Activated naive CD4-positive, alpha-beta T cell treated with anti-CD3 and anti-CD28 coated beads, Interleukin-2, amount 10 ng/mL, durations not matched to agents 7 days and 5 days (primary cell): ENCODE measurements around the gene METTL14.

Experiments used
- CTCF ChIA-PET: fragments of 350-600 bp; sonication (Branson Sonifier 250); formaldehyde crosslinking; loops from one replicate; lab custom pipeline; 2021; ENCODE audit warnings: antibody characterized with exemption; lab: Charles Lee
- DNase-seq: peaks from one replicate; pipeline ENCODE4 v3.0.0-alpha.2; 2020
- H3K27ac Mint-ChIP-seq: one replicate; pipeline ENCODE4 v1.8.0; 2021; ENCODE audit warnings: mild to moderate bottlenecking, moderate library complexity, mixed read lengths
- H3K27me3 Mint-ChIP-seq: one replicate; pipeline ENCODE4 v1.8.0; 2021; ENCODE audit warnings: mild to moderate bottlenecking, mixed read lengths
- H3K36me3 Mint-ChIP-seq: one replicate; pipeline ENCODE4 v1.8.0; 2021; ENCODE audit warnings: mixed read lengths
- H3K4me1 Mint-ChIP-seq: one replicate; pipeline ENCODE4 v1.8.0; 2021; ENCODE audit warnings: mixed read lengths
- H3K4me3 Mint-ChIP-seq: one replicate; pipeline ENCODE4 v1.8.0; 2021; ENCODE audit warnings: mild to moderate bottlenecking, moderate library complexity, mixed read lengths
- H3K9me3 Mint-ChIP-seq: one replicate; pipeline ENCODE4 v1.8.0; 2021; ENCODE audit warnings: mixed read lengths

Gene METTL14

GRCh38 chr4:118743867-118744266, 58.7 kb downstream of the METTL14 start:
- no peaks in the 10 kb centered on the region for H3K27me3 Mint-ChIP-seq
- no peaks in the 10 kb centered on the region for H3K9me3 Mint-ChIP-seq
- no peak overlapping the region for H3K4me3 Mint-ChIP-seq
- peaks cover 23% of the 10 kb centered on the region for H3K36me3 Mint-ChIP-seq
- H3K4me1 Mint-ChIP-seq, result no peaks in the 10 kb centered on the region
- CTCF ChIA-PET, result interaction anchor here (0.7 kb wide), 1 partner anchor 10 kb away, joined by 3 read pairs; no protein-coding TSS in a partner anchor
- no peak overlapping the region for H3K27ac Mint-ChIP-seq
- DNase-seq, result no peak

- Mint-ChIP-seq H3K27me3 (no peaks in the 10 kb centered on the region), H3K4me3 (no peak overlapping the region), H3K9me3 (no peaks in the 10 kb centered on the region), H3K36me3 (peaks cover 20% of the 10 kb centered on the region), H3K27ac (no peak overlapping the region), H3K4me1 (no peaks in the 10 kb centered on the region)
- CTCF ChIA-PET, result interaction anchor here (1.0 to 1.4 kb wide), 3 partner anchors 10 to 120 kb away, joined by 3 to 6 read pairs (median 3); no protein-coding TSS in a partner anchor
- DNase-seq, result no peak
Measured at GRCh38 chr4:118745357-118745756, 60.2 kb downstream of the METTL14 start.

- Mint-ChIP-seq H3K36me3 (peaks cover 19% of the 10 kb centered on the region), H3K27ac (no peak overlapping the region), H3K27me3 (no peaks in the 10 kb centered on the region), H3K4me1 (no peaks in the 10 kb centered on the region), H3K9me3 (no peaks in the 10 kb centered on the region), H3K4me3 (no peak overlapping the region)
- no peak for DNase-seq
- CTCF ChIA-PET, result interaction anchor here (0.6 to 1.4 kb wide), 6 partner anchors 11 to 168 kb away, joined by 3 to 6 read pairs (median 3); no protein-coding TSS in a partner anchor
Measured at GRCh38 chr4:118746251-118746919, 61.2 kb downstream of the METTL14 start.

GRCh38 chr4:118749347-118749988, 64.3 kb downstream of the METTL14 start:
- no peaks in the 10 kb centered on the region for H3K9me3 Mint-ChIP-seq
- no peaks in the 10 kb centered on the region for H3K4me1 Mint-ChIP-seq
- H3K4me3 Mint-ChIP-seq, result no peak overlapping the region
- H3K27me3 Mint-ChIP-seq, result no peaks in the 10 kb centered on the region
- no peak overlapping the region for H3K27ac Mint-ChIP-seq
- CTCF ChIA-PET, result interaction anchor here (1.5 kb wide), 1 partner anchor 116 kb away, joined by 3 read pairs; no protein-coding TSS in a partner anchor
- peaks cover 19% of the 10 kb centered on the region for H3K36me3 Mint-ChIP-seq
- DNase-seq, result no peak

GRCh38 chr4:118751629-118752323, 66.6 kb downstream of the METTL14 start:
- Mint-ChIP-seq H3K27me3 (no peaks in the 10 kb centered on the region), H3K36me3 (peaks cover 24% of the 10 kb centered on the region), H3K4me3 (no peak overlapping the region), H3K27ac (no peak overlapping the region), H3K4me1 (no peaks in the 10 kb centered on the region), H3K9me3 (no peaks in the 10 kb centered on the region)
- CTCF ChIA-PET, result no interaction called here
- no peak for DNase-seq

GRCh38 chr4:118752551-118752950, 67.4 kb downstream of the METTL14 start:
- peaks cover 24% of the 10 kb centered on the region for H3K36me3 Mint-ChIP-seq
- H3K27ac Mint-ChIP-seq, result no peak overlapping the region
- no peaks in the 10 kb centered on the region for H3K27me3 Mint-ChIP-seq
- H3K4me3 Mint-ChIP-seq, result no peak overlapping the region
- H3K9me3 Mint-ChIP-seq, result no peaks in the 10 kb centered on the region
- CTCF ChIA-PET, result interaction anchor here (1.1 kb wide), 1 partner anchor 19 kb away, joined by 3 read pairs; no protein-coding TSS in a partner anchor
- no peak for DNase-seq
- H3K4me1 Mint-ChIP-seq, result no peaks in the 10 kb centered on the region

- H3K4me3 Mint-ChIP-seq, result no peak overlapping the region
- H3K9me3 Mint-ChIP-seq, result no peaks in the 10 kb centered on the region
- no peaks in the 10 kb centered on the region for H3K27me3 Mint-ChIP-seq
- no peaks in the 10 kb centered on the region for H3K4me1 Mint-ChIP-seq
- no peak overlapping the region for H3K27ac Mint-ChIP-seq
- CTCF ChIA-PET, result interaction anchor here (1.1 kb wide), 1 partner anchor 19 kb away, joined by 3 read pairs; no protein-coding TSS in a partner anchor
- DNase-seq, result no peak
- H3K36me3 Mint-ChIP-seq, result peaks cover 24% of the 10 kb centered on the region
Measured at GRCh38 chr4:118753096-118753495, 67.9 kb downstream of the METTL14 start.

GRCh38 chr4:118753685-118754084, 68.5 kb downstream of the METTL14 start:
- no peak overlapping the region for H3K4me3 Mint-ChIP-seq
- CTCF ChIA-PET, result no interaction called here
- no peaks in the 10 kb centered on the region for H3K27me3 Mint-ChIP-seq
- no peak for DNase-seq
- H3K27ac Mint-ChIP-seq, result no peak overlapping the region
- no peaks in the 10 kb centered on the region for H3K9me3 Mint-ChIP-seq
- peaks cover 24% of the 10 kb centered on the region for H3K36me3 Mint-ChIP-seq
- H3K4me1 Mint-ChIP-seq, result no peaks in the 10 kb centered on the region

GRCh38 chr4:118754890-118755289, 69.7 kb downstream of the METTL14 start:
- Mint-ChIP-seq H3K4me3 (no peak overlapping the region), H3K36me3 (peaks cover 26% of the 10 kb centered on the region), H3K27ac (no peak overlapping the region), H3K27me3 (no peaks in the 10 kb centered on the region), H3K9me3 (no peaks in the 10 kb centered on the region), H3K4me1 (no peaks in the 10 kb centered on the region)
- no peak for DNase-seq
- CTCF ChIA-PET, result interaction anchor here (0.9 kb wide), 1 partner anchor 110 kb away, joined by 3 read pairs; no protein-coding TSS in a partner anchor

- CTCF ChIA-PET, result interaction anchor here (1.8 kb wide), 1 partner anchor 109 kb away, joined by 5 read pairs; no protein-coding TSS in a partner anchor
- H3K27ac Mint-ChIP-seq, result no peak overlapping the region
- H3K36me3 Mint-ChIP-seq, result peaks cover 23% of the 10 kb centered on the region
- H3K27me3 Mint-ChIP-seq, result no peaks in the 10 kb centered on the region
- no peaks in the 10 kb centered on the region for H3K4me1 Mint-ChIP-seq
- DNase-seq, result no peak
- H3K4me3 Mint-ChIP-seq, result no peak overlapping the region
- no peaks in the 10 kb centered on the region for H3K9me3 Mint-ChIP-seq
Measured at GRCh38 chr4:118755438-118756226, 70.4 kb downstream of the METTL14 start.

GRCh38 chr4:118756429-118756828, 71.2 kb downstream of the METTL14 start:
- CTCF ChIA-PET, result interaction anchor here (1.8 kb wide), 1 partner anchor 108 kb away, joined by 5 read pairs; no protein-coding TSS in a partner anchor
- DNase-seq, result no peak
- Mint-ChIP-seq H3K9me3 (no peaks in the 10 kb centered on the region), H3K27me3 (no peaks in the 10 kb centered on the region), H3K4me3 (no peak overlapping the region), H3K36me3 (peaks cover 20% of the 10 kb centered on the region), H3K27ac (no peak overlapping the region), H3K4me1 (no peaks in the 10 kb centered on the region)

- no peak for DNase-seq
- Mint-ChIP-seq H3K27me3 (no peaks in the 10 kb centered on the region), H3K36me3 (peaks cover 14% of the 10 kb centered on the region), H3K27ac (no peak overlapping the region), H3K4me1 (no peaks in the 10 kb centered on the region), H3K9me3 (no peaks in the 10 kb centered on the region), H3K4me3 (no peak overlapping the region)
- CTCF ChIA-PET, result interaction anchor here (1.8 kb wide), 1 partner anchor 108 kb away, joined by 5 read pairs; no protein-coding TSS in a partner anchor
Measured at GRCh38 chr4:118756958-118757357, 71.8 kb downstream of the METTL14 start.

- H3K9me3 Mint-ChIP-seq, result no peaks in the 10 kb centered on the region
- no peak for DNase-seq
- H3K4me3 Mint-ChIP-seq, result no peak overlapping the region
- no peaks in the 10 kb centered on the region for H3K27me3 Mint-ChIP-seq
- H3K36me3 Mint-ChIP-seq, result peaks cover 12% of the 10 kb centered on the region
- H3K4me1 Mint-ChIP-seq, result no peaks in the 10 kb centered on the region
- H3K27ac Mint-ChIP-seq, result no peak overlapping the region
- CTCF ChIA-PET, result interaction anchor here (0.6 to 1.8 kb wide), 4 partner anchors 12 to 107 kb away, joined by 3 to 5 read pairs (median 3); no protein-coding TSS in a partner anchor
Measured at GRCh38 chr4:118757761-118758251, 72.6 kb downstream of the METTL14 start.
